ENCODE data around the gene FOXN3. TPM values are rescaled to one million over a fixed set of nuclear protein-coding genes. Genes with fewer than 3 reads are reported as not detected.

The FOXN3 gene
- total and polyA plus RNA-seq, 3 experiments from 2014 or later: 73.9 to 136 (median 74.8) TPM

GRCh38 chr14:89232265-89233070 lies 184.6 kb downstream of the FOXN3 start:
- ChIA-PET CTCF (no interaction called here), POLR2A (no interaction called here)
- H3K27me3 Mint-ChIP-seq: peaks cover 0 to 1% of the 10 kb centered on the region in 2 donors
- H3K36me3 Mint-ChIP-seq: peaks cover 0 to 13% (median 8%) of the 10 kb centered on the region in 3 donors
- Histone ChIP-seq H3K27ac (ENCODE audit: low read depth, low read length) (no peak overlapping the region), H3K27me3 (ENCODE audit: insufficient read depth, low read length, poor library complexity, severe bottlenecking) (no peaks in the 10 kb centered on the region), H3K9me3 (ENCODE audit: low read length) (no peaks in the 10 kb centered on the region), H3K4me3 (ENCODE audit: low read length) (no peak overlapping the region), H3K36me3 (ENCODE audit: insufficient read depth, low read length) (no peaks in the 10 kb centered on the region), H3K4me1 (ENCODE audit: insufficient read depth, low read length) (no peaks in the 10 kb centered on the region)
- no peak overlapping the region for H3K4me3 Mint-ChIP-seq
- peak overlapping the region in 1 of 8 donors; percentile 24 for H3K27ac Mint-ChIP-seq
- DNase-seq: no peak
- no peaks in the 10 kb centered on the region for H3K9me3 Mint-ChIP-seq
- peaks cover 58 to 86% (median 85%) of the 10 kb centered on the region in 3 donors for H3K4me1 Mint-ChIP-seq

GRCh38 chr14:89231426-89232113 lies 185.5 kb downstream of the FOXN3 start:
- ChIA-PET CTCF (no interaction called here), POLR2A (no interaction called here)
- H3K4me1 Mint-ChIP-seq: peaks cover 57 to 85% (median 85%) of the 10 kb centered on the region in 3 donors
- DNase-seq: no peak
- H3K4me3 Mint-ChIP-seq: no peak overlapping the region
- peaks cover 0 to 11% (median 6%) of the 10 kb centered on the region in 3 donors for H3K36me3 Mint-ChIP-seq
- Histone ChIP-seq H3K9me3 (ENCODE audit: low read length) (no peaks in the 10 kb centered on the region), H3K4me1 (ENCODE audit: insufficient read depth, low read length) (peaks cover 6% of the 10 kb centered on the region), H3K4me3 (ENCODE audit: low read length) (no peak overlapping the region), H3K36me3 (ENCODE audit: insufficient read depth, low read length) (no peaks in the 10 kb centered on the region), H3K27me3 (ENCODE audit: insufficient read depth, low read length, poor library complexity, severe bottlenecking) (no peaks in the 10 kb centered on the region), H3K27ac (ENCODE audit: low read depth, low read length) (no peak overlapping the region)
- H3K9me3 Mint-ChIP-seq: no peaks in the 10 kb centered on the region
- peaks cover 0 to 1% of the 10 kb centered on the region in 2 donors for H3K27me3 Mint-ChIP-seq
- H3K27ac Mint-ChIP-seq: peak overlapping the region in 2 of 8 donors; percentile 11 to 20

- H3K4me1 Mint-ChIP-seq: peaks cover 56 to 87% (median 86%) of the 10 kb centered on the region in 3 donors
Measured at GRCh38 chr14:89228921-89229639, 188.0 kb downstream of the FOXN3 start.

GRCh38 chr14:89227496-89227836 lies 189.6 kb downstream of the FOXN3 start:
- Mint-ChIP-seq H3K9me3 (no peaks in the 10 kb centered on the region), H3K27me3 (no peaks in the 10 kb centered on the region), H3K27ac (peak overlapping the region in 2 of 8 donors; percentile 7 to 42), H3K4me1 (peaks cover 53 to 83% (median 81%) of the 10 kb centered on the region in 3 donors), H3K4me3 (no peak overlapping the region), H3K36me3 (peaks cover 0 to 11% (median 9%) of the 10 kb centered on the region in 3 donors)
- Histone ChIP-seq H3K36me3 (ENCODE audit: insufficient read depth, low read length) (no peaks in the 10 kb centered on the region), H3K4me3 (ENCODE audit: low read length) (no peak overlapping the region), H3K27ac (ENCODE audit: low read depth, low read length) (no peak overlapping the region), H3K9me3 (ENCODE audit: low read length) (no peaks in the 10 kb centered on the region), H3K27me3 (ENCODE audit: insufficient read depth, low read length, poor library complexity, severe bottlenecking) (no peaks in the 10 kb centered on the region), H3K4me1 (ENCODE audit: insufficient read depth, low read length) (peaks cover 6% of the 10 kb centered on the region)
- ChIA-PET POLR2A (no interaction called here), CTCF (no interaction called here)
- no peak for DNase-seq

More at GRCh38 chr14:89228921-89229639, 188.0 kb downstream of the FOXN3 start:
- ChIA-PET POLR2A (no interaction called here), CTCF (interaction anchor here (2.3 kb wide), 1 partner anchor 13 kb away, joined by 6 read pairs; no protein-coding TSS in a partner anchor)
- Histone ChIP-seq H3K36me3 (ENCODE audit: insufficient read depth, low read length) (no peaks in the 10 kb centered on the region), H3K27ac (ENCODE audit: low read depth, low read length) (no peak overlapping the region), H3K4me1 (ENCODE audit: insufficient read depth, low read length) (peaks cover 6% of the 10 kb centered on the region), H3K27me3 (ENCODE audit: insufficient read depth, low read length, poor library complexity, severe bottlenecking) (no peaks in the 10 kb centered on the region), H3K4me3 (ENCODE audit: low read length) (no peak overlapping the region), H3K9me3 (ENCODE audit: low read length) (no peaks in the 10 kb centered on the region)
- Mint-ChIP-seq H3K9me3 (no peaks in the 10 kb centered on the region), H3K27ac (peak overlapping the region in 3 of 8 donors; percentile 8 to 25 (median 19)), H3K4me3 (no peak overlapping the region), H3K27me3 (no peaks in the 10 kb centered on the region), H3K36me3 (peaks cover 0 to 9% (median 3%) of the 10 kb centered on the region in 3 donors)
- DNase-seq: no peak

- Mint-ChIP-seq H3K4me1 (peaks cover 59 to 84% (median 81%) of the 10 kb centered on the region in 3 donors), H3K9me3 (no peaks in the 10 kb centered on the region), H3K4me3 (no peak overlapping the region), H3K27me3 (no peaks in the 10 kb centered on the region), H3K36me3 (peaks cover 0 to 13% (median 9%) of the 10 kb centered on the region in 3 donors), H3K27ac (peak overlapping the region in 1 of 8 donors; percentile 36)
- no peak for DNase-seq
- Histone ChIP-seq H3K27ac (ENCODE audit: low read depth, low read length) (no peak overlapping the region), H3K4me1 (ENCODE audit: insufficient read depth, low read length) (peaks cover 11% of the 10 kb centered on the region), H3K4me3 (ENCODE audit: low read length) (no peak overlapping the region), H3K36me3 (ENCODE audit: insufficient read depth, low read length) (no peaks in the 10 kb centered on the region), H3K27me3 (ENCODE audit: insufficient read depth, low read length, poor library complexity, severe bottlenecking) (no peaks in the 10 kb centered on the region), H3K9me3 (ENCODE audit: low read length) (no peaks in the 10 kb centered on the region)
- CTCF ChIA-PET: no interaction called here
- POLR2A ChIA-PET: no interaction called here
Measured at GRCh38 chr14:89226801-89227495, 190.1 kb downstream of the FOXN3 start.

GRCh38 chr14:89225607-89226006 lies 191.4 kb downstream of the FOXN3 start:
- no peaks in the 10 kb centered on the region for H3K27me3 Mint-ChIP-seq
- H3K9me3 Mint-ChIP-seq: no peaks in the 10 kb centered on the region
- H3K4me3 Mint-ChIP-seq: no peak overlapping the region
- H3K36me3 ChIP-seq (ENCODE audit: insufficient read depth, low read length): no peaks in the 10 kb centered on the region
- H3K4me1 ChIP-seq (ENCODE audit: insufficient read depth, low read length): peaks cover 17% of the 10 kb centered on the region
- peak overlapping the region in 1 of 8 donors; percentile 63 for H3K27ac Mint-ChIP-seq
- H3K4me1 Mint-ChIP-seq: peaks cover 57 to 82% (median 80%) of the 10 kb centered on the region in 3 donors
- H3K27ac ChIP-seq (ENCODE audit: low read depth, low read length): no peak overlapping the region
- POLR2A ChIA-PET: no interaction called here
- H3K4me3 ChIP-seq (ENCODE audit: low read length): no peak overlapping the region
- DNase-seq: no peak
- CTCF ChIA-PET: no interaction called here
- no peaks in the 10 kb centered on the region for H3K9me3 ChIP-seq (ENCODE audit: low read length)
- H3K27me3 ChIP-seq (ENCODE audit: insufficient read depth, low read length, poor library complexity, severe bottlenecking): no peaks in the 10 kb centered on the region
- peaks cover 0 to 13% (median 6%) of the 10 kb centered on the region in 3 donors for H3K36me3 Mint-ChIP-seq

- Histone ChIP-seq H3K36me3 (ENCODE audit: insufficient read depth, low read length) (peaks cover 7% of the 10 kb centered on the region), H3K4me3 (ENCODE audit: low read length) (no peak overlapping the region), H3K4me1 (ENCODE audit: insufficient read depth, low read length) (peaks cover 12% of the 10 kb centered on the region), H3K27ac (ENCODE audit: low read depth, low read length) (no peak overlapping the region), H3K9me3 (ENCODE audit: low read length) (no peaks in the 10 kb centered on the region), H3K27me3 (ENCODE audit: insufficient read depth, low read length, poor library complexity, severe bottlenecking) (no peaks in the 10 kb centered on the region)
- Mint-ChIP-seq H3K4me1 (peaks cover 38 to 70% (median 62%) of the 10 kb centered on the region in 3 donors), H3K4me3 (peak overlapping the region in 2 of 7 donors; percentile 1 to 48), H3K27me3 (peaks cover 0 to 2% of the 10 kb centered on the region in 2 donors), H3K9me3 (no peaks in the 10 kb centered on the region), H3K27ac (peak overlapping the region in 5 of 8 donors; percentile 30 to 82 (median 66)), H3K36me3 (peaks cover 0 to 32% (median 23%) of the 10 kb centered on the region in 3 donors)
- DNase-seq: peak in 2 of 5 donors; percentile 33 to 54
- POLR2A ChIA-PET: no interaction called here
- CTCF ChIA-PET: no interaction called here
Measured at GRCh38 chr14:89221109-89221810, 195.8 kb downstream of the FOXN3 start.

All from CD8-positive, alpha-beta memory T cell (primary cell).